Measurements from ENCODE around the gene GRIN3B.
"Not testable (repeated sequence)": the region's sequence is repeated elsewhere in the genome, so short reads cannot be mapped to it uniquely, and the experiment has no call there.

Gene GRIN3B

GRCh38 chr19:1000095-1000494, at the start of gene GRIN3B:
Gene GRIN3B, plus strand, starts transcription at chr19:1000419. Its CDS starts 19 bp downstream, at chr19:1000438.
- no peak for DNase-seq

- no peak for DNase-seq
Measured at GRCh38 chr19:952049-952679, 48.1 kb upstream of the GRIN3B start.

DNA sequence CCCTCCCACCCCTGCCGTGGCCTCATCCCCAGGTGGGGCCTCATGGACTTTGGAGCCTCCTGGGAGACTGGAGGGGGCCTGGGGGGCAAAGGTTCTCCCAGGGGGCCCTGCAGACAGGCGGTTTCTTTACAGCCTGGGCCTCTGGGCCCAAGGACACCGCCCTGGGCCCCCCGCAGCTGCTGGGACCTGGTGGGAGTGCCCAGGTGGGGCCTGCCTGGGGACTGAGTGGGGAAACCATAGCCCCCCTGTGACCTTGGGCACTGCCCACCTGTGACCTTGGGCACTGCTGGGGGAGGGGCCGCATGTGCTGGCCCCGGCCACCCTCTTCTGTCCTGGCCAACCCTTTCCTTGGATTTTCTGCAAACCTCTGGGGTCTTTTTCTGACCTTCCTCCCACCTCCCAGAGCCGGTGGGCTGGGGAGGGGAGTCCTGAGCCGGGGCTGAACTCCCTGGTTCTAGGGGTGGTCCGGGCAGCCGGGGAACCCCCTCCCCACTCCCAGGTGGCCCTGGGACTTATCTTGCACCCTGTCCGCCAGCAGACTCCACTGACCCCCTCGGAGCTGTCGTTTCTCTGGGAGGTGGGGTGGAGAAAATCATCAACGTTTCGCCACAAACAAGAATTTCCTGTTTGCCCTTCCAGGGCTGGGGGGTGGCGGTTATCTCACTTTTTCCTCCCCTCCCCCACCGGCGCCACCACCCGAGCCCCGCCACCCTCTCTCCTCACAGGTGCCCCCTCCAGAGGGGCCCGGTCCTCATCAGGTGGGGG, 47.4 kb upstream of the GRIN3B start:
- no peak for DNase-seq

GRCh38 chr19:953445-954271, 46.6 kb upstream of the GRIN3B start:
- no peak for DNase-seq

DNA sequence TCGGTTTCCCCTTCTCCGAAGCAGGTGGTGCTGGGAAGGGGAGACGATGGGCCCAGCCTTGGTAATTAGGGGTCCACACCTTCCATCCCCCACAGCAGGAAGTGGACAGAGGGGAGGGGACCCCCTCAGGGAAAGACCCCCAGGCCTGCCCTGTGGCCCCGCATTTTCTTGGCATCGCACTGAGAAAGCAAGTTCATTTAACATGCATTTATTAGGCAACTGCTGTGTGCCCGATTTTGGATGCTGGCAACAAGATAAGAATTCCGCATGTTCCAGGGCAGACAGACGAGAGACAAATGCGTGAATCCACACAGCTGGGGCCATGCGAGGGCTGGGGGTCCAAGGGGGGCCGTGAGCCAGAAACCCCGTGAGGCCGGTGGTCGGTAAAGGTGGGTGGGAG, 45.9 kb upstream of the GRIN3B start:
- DNase-seq, result no peak

DNA sequence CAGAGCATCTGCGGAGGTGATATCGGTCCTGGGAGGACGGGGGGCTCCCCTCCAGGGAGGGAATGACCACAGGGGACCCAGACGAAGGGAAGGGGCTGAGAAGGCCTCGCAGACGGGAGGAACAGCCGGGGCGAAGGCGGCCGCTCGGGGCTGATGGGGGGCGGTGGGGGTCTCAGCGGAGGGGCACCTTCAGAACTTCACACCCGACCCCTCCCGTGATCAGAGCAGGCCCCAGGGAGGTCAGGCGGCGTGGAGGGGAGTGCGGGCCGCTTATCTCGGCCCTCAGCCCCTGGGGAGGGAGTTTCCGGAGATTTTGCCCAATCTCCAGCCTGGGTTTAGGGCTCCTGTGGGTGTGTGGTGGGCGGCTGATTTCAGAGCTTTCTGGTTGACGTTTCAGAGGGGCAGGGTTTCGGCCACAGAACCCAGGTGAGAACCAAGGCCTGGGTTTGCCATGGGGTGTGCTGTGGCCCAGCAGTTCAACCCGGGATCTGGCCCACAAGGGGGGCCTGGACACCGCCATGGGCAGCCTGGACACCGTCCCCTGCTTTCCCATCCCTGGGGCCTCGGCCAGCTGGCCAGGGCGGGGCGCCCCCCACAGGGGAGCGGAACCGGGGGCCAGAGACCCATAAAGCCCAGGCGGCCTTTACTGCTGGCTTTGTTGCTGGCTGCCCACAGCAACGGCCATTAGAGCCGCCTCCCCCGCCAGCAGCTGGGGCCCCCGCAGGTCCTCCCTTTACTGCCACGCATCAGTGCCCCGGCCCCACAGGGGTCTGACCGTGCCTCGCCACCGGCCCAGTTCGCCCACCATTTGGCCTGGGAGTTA, 45.3 kb upstream of the GRIN3B start:
- no peak for DNase-seq

- DNase-seq, result no peak
Measured at GRCh38 chr19:955803-956765, 44.1 kb upstream of the GRIN3B start.

- DNase-seq, result no peak
Measured at GRCh38 chr19:956766-957440, 43.3 kb upstream of the GRIN3B start.

DNA sequence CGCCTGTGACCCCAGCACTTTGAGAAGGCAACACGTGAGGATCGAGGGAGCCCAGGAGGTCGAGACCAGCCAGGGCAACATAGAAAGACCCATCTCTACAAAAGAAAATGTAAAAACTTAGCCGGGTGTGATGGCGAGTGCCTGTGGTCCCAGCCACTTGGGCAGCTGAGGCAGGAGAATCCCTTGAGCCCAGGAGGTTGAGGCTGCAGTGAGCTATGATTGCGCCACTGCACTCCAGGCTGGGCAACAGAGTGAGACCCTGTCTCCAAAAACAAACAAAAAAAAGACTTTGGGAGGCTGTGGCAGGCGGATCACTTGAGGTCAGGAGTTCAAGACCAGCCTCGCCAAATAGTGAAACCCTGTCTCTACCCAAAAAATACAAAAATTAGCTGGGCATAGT, 42.6 kb upstream of the GRIN3B start:
- DNase-seq, result not testable (repeated sequence)

- no peak for DNase-seq
Measured at GRCh38 chr19:958967-959855, 41.0 kb upstream of the GRIN3B start.

GRCh38 chr19:960020-960419, 40.2 kb upstream of the GRIN3B start:
- DNase-seq, result no peak

GRCh38 chr19:960601-960938, 39.6 kb upstream of the GRIN3B start:
- no peak for DNase-seq

- no peak for DNase-seq
Measured at GRCh38 chr19:961866-962620, 38.2 kb upstream of the GRIN3B start.

GRCh38 chr19:962683-963400, 37.4 kb upstream of the GRIN3B start:
- DNase-seq, result no peak

DNA sequence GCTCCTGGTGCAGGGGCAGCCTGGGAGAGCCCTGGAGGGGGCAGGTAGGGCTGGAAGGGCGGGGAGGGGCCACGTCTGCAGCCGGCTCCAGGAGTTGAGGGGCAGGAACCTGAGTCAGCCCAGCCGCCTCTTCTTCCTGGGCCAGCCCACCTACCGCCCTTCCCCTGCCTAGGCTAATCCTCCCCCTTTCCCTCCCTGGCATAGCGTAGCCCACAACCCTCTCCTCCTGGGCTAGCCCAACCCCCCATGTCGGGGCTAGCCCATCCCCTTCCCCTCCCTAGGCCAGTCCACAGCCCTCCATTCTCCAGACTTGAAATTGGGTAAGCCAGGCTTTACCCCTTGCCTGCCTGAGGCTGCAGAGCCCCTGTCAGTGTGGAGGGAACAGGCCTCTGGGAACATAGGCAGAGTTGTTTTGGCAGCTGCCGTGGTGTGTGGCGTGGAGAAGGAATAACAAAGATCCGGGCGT, 36.7 kb upstream of the GRIN3B start:
- no peak for DNase-seq

- no peak for DNase-seq
Measured at GRCh38 chr19:964116-964520, 36.1 kb upstream of the GRIN3B start.

DNA sequence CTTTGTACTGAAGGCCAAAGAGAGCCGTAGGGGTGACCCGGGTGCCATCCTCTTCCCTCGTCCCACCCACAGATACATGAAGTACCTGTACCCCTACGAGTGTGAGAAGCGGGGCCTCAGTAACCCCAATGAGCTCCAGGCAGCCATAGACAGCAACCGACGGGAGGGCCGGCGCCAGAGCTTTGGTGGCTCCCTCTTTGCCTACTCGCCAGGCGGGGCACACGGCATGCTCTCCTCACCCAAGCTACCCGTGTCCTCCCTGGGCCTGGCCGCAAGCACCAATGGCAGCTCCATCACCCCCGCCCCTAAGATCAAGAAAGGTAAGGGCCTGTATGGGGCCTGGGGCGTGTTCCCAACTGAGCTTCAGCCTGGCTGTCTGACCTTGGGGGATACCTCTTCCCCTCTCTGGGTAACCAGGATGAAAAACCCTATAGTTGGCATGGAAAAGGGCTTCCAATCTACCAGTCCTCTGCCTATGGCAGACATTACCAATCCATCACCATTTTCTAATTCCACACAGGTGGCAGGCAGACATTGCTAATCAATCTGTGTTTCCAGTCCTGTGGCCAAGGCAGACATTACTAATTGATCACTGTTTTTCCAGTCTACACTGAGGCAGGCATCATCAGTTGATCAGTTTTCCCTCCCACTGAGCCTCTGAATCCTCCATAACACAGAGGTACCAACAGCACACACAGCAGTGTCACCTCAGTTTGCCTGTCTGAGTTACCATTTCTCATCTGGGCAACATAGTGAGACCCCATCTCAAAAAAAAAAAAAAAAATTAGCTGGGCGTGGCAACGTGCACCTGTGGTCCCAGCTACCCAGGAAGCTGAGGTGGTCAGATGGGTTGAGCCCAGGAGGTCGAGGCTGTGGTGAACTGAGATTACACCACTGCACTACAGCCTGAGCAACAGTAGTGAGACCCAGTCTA, 35.2 kb upstream of the GRIN3B start:
- DNase-seq, result no peak
